Activated CD8-positive, alpha-beta memory T cell treated with anti-CD3 and anti-CD28 coated beads, Interleukin-2, amount 10 ng/mL, durations not matched to agents 7 days and 5 days (primary cell): Measurements from ENCODE around the gene HTR5A. TPM values are rescaled to one million over a fixed set of nuclear protein-coding genes. Genes with fewer than 3 reads are reported as not detected.

Experiments used
- ATAC-seq: fragments of 150-1000 bp; cut with Tn5 transposase; one replicate; pipeline ENCODE4 v1.10.0; 2021; ENCODE audit warnings: moderate library complexity
- CTCF ChIA-PET: fragments of 350-600 bp; sonication (Branson Sonifier 250); formaldehyde crosslinking; loops from one replicate; lab custom pipeline; 2021; ENCODE audit warnings: antibody characterized with exemption; lab: Charles Lee
- DNase-seq: peaks from one replicate; pipeline ENCODE4 v3.0.0-alpha.2; 2020
- H3K27ac Mint-ChIP-seq: one replicate; pipeline ENCODE4 v1.8.0; 2021; ENCODE audit warnings: mild to moderate bottlenecking, mixed read lengths
- H3K27me3 Mint-ChIP-seq: one replicate; pipeline ENCODE4 v1.8.0; 2021; ENCODE audit warnings: mixed read lengths
- H3K36me3 Mint-ChIP-seq: one replicate; pipeline ENCODE4 v1.8.0; 2021; ENCODE audit warnings: mild to moderate bottlenecking, mixed read lengths
- H3K4me1 Mint-ChIP-seq: one replicate; pipeline ENCODE4 v1.8.0; 2021; ENCODE audit warnings: mixed read lengths
- H3K4me3 Mint-ChIP-seq: one replicate; pipeline ENCODE4 v1.8.0; 2021; ENCODE audit warnings: mild to moderate bottlenecking, moderate library complexity, mixed read lengths
- H3K9me3 Mint-ChIP-seq: one replicate; pipeline ENCODE4 v1.8.0; 2022; ENCODE audit warnings: low read depth, mixed read lengths
- total RNA-seq, 2 experiments: library from RNA; stranded (reverse); gene quantifications; one replicate each; pipeline ENCODE4 v1.2.3, GENCODE V29; 2021

HTR5A gene
- total RNA-seq, 2 experiments from 2014 or later = not detected

DNA sequence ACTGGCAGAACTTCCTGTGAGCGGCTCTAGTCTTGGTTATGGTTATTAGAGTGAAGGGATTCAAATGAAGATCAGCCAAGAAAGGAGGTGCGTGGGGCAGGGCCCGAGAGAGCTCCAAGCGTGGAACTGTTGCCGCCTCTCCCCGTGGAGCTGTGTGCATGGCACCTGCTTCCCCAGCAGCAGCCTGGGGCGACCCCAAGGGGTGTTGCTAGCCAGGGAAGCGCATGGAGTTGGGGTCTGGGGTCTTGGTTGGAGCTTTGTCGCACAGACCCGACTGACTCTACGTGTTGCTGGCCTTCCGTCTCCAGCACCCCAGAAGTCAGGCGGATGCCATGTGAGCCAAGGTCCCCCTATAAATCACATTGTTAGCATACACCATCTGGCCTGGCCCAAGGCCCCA is 61.0 kb downstream of the HTR5A start:
- no peaks in the 10 kb centered on the region for H3K36me3 Mint-ChIP-seq
- no peak overlapping the region for H3K4me3 Mint-ChIP-seq
- ATAC-seq = no peak
- CTCF ChIA-PET = no interaction called here
- no peaks in the 10 kb centered on the region for H3K9me3 Mint-ChIP-seq
- DNase-seq = no peak
- peaks cover 5% of the 10 kb centered on the region for H3K27me3 Mint-ChIP-seq
- H3K27ac Mint-ChIP-seq = no peak overlapping the region
- H3K4me1 Mint-ChIP-seq = no peaks in the 10 kb centered on the region

DNA sequence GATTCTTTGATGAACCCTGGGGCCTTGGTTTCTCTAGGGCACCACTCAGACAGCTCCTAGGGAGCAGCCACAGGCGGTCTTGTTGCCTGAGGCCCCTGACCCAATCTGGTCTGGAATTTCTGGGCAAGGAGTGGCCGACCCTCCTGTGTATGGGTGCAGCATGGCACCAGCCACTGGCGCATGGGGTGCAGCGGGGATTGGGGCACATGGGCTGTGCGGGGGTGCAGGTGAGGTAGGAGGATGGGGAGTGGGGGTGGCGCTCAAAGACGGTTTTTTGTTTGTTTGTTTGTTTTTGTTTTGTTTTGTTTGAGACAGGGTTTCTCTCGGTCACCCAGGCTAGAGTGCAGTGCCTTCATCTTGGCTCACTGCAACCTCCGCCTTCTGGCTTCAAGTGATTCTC is 62.3 kb downstream of the HTR5A start:
- no peaks in the 10 kb centered on the region for H3K27me3 Mint-ChIP-seq
- no peaks in the 10 kb centered on the region for H3K4me1 Mint-ChIP-seq
- no peak overlapping the region for H3K4me3 Mint-ChIP-seq
- DNase-seq = no peak
- H3K36me3 Mint-ChIP-seq = no peaks in the 10 kb centered on the region
- H3K9me3 Mint-ChIP-seq = no peaks in the 10 kb centered on the region
- no peak overlapping the region for H3K27ac Mint-ChIP-seq
- ATAC-seq = no peak
- CTCF ChIA-PET = no interaction called here

DNA sequence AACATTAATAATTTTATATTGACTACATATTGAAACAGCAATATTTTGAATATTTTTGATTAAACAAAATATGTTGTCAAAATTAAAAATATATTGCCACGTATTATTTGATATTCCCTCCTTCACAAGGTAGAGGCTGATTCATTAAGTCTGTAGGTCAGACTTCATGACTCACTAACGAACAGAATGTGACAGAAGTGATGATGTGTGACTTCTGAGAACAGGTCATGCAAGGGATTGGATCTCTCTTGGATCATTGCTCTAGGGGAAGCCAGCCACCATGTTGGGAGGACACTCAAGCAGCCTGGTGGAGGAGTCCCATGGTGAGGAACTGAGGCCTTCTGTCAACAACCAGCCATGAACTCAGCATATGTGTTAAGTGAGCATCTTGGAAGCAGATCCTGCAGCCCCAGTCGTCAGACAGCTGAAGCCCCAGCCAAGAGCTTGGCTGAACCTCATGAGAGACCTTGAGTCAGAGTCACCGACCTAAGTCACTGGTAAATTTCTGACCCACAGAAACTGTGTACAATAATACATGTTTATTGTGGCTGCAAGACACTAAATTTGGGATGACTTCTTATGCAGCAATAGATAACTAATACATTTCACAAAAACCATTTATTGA is 66.6 kb downstream of the HTR5A start:
- no peaks in the 10 kb centered on the region for H3K4me1 Mint-ChIP-seq
- no peaks in the 10 kb centered on the region for H3K36me3 Mint-ChIP-seq
- no peaks in the 10 kb centered on the region for H3K9me3 Mint-ChIP-seq
- CTCF ChIA-PET = no interaction called here
- DNase-seq (no peak), ATAC-seq (no peak)
- H3K27ac Mint-ChIP-seq = no peak overlapping the region
- H3K4me3 Mint-ChIP-seq = no peak overlapping the region
- peaks cover 7% of the 10 kb centered on the region for H3K27me3 Mint-ChIP-seq

Other genes with a start within 250 kb of the HTR5A start
- 10 to 100 TPM; 33.8 to 33.9 TPM for gene PAXIP1, start 67.2 kb upstream of the HTR5A start, total RNA-seq
- gene INSIG1, start 227.6 kb downstream of the HTR5A start, total RNA-seq = 100 to 1,000 TPM; 145 to 164 TPM